Fibroblast of villous mesenchyme (primary cell): Measurements from ENCODE around the gene NDFIP1. TPM values are rescaled to one million over a fixed set of nuclear protein-coding genes. Genes with fewer than 3 reads are reported as not detected.
"Not testable (repeated sequence)": the region's sequence is repeated elsewhere in the genome, so short reads cannot be mapped to it uniquely, and the experiment has no call there.

Source experiments
- DNase-seq: peaks from one replicate; pipeline ENCODE4 v3.0.0-alpha.2; 2010; ENCODE audit warnings: low read depth
- H3K4me3 ChIP-seq: 2 replicates; pipeline ENCODE4 v1.5.1; 2011; ENCODE audit warnings: low read depth, mild to moderate bottlenecking, low read length
- total RNA-seq: library from RNA; depleted of rRNA; stranded (reverse); fragments of >200 nt; gene quantifications from 2 replicates; pipeline ENCODE4 v1.2.3, GENCODE V29; 2012
- TF ChIP-seq, protein P1 (sequence below): IDR thresholded peaks from 2 replicates; pipeline ENCODE4 v1.5.1; 2012; ENCODE audit warnings: low read depth, mild to moderate bottlenecking, low read length; ENCODE audit not compliant: insufficient read depth

Gene NDFIP1
- total RNA-seq, 1 donor, result 92.0 TPM

DNA sequence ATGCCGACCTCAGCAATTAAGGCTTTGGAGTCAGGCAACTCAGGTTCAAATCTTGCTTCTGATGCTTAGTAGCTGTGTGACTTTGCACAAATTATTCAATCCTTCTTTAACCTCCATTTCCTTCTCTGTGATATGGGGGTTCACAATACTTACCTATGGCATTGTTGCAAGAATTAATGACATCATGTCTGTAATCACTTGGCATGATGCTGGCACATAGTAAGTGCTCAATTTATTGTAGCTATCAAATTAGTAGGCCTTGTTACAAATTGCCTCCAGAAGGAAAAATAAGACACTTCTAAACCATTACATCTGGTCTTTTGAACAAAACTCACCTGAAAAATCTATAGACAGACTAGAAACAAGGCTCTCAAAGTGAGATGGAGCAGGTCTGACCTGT lies 29.9 kb upstream of the NDFIP1 start:
- H3K4me3 ChIP-seq, result no peak overlapping the region
- TF ChIP-seq, protein P1, sequence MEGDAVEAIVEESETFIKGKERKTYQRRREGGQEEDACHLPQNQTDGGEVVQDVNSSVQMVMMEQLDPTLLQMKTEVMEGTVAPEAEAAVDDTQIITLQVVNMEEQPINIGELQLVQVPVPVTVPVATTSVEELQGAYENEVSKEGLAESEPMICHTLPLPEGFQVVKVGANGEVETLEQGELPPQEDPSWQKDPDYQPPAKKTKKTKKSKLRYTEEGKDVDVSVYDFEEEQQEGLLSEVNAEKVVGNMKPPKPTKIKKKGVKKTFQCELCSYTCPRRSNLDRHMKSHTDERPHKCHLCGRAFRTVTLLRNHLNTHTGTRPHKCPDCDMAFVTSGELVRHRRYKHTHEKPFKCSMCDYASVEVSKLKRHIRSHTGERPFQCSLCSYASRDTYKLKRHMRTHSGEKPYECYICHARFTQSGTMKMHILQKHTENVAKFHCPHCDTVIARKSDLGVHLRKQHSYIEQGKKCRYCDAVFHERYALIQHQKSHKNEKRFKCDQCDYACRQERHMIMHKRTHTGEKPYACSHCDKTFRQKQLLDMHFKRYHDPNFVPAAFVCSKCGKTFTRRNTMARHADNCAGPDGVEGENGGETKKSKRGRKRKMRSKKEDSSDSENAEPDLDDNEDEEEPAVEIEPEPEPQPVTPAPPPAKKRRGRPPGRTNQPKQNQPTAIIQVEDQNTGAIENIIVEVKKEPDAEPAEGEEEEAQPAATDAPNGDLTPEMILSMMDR, result no peak
- DNase-seq, result no peak

DNA sequence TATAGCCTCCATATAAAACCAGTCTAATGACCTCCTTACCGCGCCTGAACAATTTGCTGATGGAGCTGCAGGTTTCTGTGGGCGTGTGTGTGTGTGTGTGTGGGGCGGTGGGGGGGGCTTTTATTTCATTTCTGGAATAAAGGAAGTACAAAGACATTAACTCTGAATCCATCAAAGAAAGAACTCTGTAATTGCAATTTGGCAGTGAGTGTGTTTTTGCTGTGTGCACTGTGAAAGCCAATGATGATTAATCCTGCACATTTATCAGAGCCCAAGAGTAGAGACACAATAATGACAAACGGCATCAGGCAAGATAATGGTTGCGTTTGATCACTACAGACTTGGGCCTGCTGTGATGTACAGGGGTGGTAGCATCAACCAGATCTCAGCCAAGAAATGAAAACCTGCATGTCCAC lies 29.3 kb upstream of the NDFIP1 start:
- DNase-seq, result no peak
- H3K4me3 ChIP-seq, result no peak overlapping the region
- TF ChIP-seq, protein P1, result no peak

DNA sequence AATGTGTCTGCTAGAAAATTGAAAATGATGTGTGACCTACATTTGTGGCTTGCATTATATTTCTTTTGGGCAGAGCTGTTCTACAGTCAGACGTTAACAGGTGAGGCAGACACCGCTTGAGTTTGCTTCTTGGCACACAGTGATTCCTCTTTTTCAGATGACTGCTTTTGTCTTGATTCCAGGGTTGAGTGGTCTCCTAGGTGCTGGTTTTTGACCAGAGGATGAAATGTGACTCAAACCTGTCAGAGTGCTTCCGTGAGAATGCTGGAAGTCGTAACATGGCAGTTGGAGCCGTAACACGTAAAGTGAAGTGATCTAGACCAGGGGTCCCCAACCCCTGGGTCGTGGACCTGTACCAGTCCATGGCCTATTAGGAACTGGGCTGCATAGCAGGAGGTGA lies 28.3 kb upstream of the NDFIP1 start:
- no peak overlapping the region for H3K4me3 ChIP-seq
- TF ChIP-seq, protein P1, result no peak
- DNase-seq, result no peak

DNA sequence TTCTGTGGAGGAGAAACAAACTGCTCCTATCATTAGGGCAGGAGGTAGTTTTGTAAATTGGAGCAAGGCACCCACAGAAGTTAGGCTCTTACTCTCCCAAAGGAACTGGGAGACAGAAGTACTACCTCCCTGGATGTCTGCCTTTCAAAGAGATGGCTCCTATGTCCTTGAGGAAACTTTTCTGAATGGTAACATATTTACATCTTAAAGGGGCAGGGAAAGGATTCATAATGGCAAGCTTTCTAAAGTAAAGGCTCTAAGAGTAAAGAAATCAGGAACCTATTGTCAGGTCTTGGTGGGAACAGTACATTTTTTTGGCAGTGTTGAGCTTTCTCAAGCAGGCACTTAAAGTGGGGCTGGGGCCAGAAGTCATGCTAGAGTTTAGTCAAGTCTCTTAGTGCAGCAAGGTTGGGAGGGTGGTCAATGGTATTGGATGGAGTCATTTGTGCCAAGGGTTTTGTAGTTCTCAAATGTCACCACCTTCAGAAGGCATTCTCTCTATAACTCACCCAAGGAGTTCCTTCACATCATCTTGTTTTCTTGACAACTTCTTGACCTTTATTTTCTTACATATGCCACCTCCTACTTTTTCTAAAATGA lies 26.3 kb upstream of the NDFIP1 start:
- TF ChIP-seq, protein P1, result no peak
- no peak for DNase-seq
- no peak overlapping the region for H3K4me3 ChIP-seq

DNA sequence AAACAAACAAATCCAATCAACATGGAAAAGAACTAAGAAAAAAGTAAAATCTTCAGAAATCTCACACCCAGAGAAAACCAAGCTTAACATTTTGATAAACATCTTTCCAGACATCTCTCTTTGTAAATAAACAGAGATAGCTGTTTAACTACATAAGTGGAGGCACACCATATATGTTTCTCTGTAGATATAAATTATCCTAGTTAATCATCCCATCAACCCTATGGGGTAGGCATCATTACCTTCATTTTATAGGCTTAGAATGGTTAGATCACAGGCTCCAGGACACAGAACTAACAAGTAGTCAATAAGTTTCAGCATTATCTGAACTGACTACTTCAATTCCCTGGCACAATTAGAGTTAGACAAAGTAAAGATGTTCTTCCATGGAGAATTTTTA lies 22.4 kb upstream of the NDFIP1 start:
- DNase-seq, result no peak
- H3K4me3 ChIP-seq, result no peak overlapping the region
- TF ChIP-seq, protein P1, result no peak

DNA sequence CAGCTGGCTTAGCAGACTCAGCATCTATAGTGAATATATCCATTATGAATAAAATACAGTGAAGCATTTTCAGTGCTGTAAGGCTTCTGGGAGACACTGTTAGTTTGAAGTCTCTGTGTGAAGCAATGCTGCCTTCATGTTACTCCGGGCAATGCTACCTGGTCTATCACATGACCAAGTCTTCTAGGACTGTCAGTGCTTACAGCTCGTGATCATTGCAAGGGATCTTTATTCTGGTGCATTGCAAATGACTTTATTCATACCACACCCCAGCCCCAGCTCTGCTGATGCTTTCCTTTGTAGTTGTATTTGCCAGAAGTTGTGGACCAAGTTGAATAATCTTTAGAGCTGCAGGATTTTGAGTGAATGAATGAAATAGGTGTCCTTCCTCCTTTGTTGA lies 21.9 kb upstream of the NDFIP1 start:
- no peak for DNase-seq
- no peak overlapping the region for H3K4me3 ChIP-seq
- TF ChIP-seq, protein P1, result no peak

DNA sequence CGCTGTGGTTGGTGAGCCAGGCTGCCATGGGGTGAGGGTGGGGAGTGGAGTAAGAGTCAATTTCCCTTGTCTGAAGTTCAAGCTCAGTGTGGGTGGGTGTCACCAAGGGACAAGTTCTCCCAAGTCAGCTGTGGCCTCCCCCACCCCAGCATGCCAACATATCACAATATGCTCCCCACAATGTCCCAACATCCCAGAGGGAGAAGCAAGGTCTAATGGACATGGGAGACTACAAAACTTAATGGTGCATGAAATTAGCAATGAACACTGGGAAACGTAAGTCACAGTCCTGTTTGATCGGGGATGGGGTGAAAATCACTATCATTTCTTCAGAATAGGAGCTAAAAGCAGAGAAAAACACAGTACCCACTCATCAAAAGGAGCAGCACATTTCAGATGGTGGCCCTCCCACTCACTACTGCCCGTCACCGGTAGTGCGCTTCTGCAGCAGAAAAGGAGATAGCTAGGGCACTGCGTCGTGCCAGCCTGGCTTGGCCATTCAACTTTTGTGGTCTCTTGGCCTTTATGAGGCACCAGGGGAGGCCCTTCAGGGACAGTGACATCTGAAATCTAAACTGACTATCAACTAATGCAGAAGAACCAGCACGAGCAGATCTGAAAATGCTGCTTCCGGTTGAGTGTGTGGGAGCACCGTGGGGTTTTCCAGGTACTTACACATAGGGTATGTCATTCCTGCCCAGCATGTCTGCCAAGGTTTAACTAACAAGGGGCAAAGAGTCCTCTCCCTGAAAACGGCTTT lies 20.5 kb upstream of the NDFIP1 start:
- no peak for DNase-seq
- no peak overlapping the region for H3K4me3 ChIP-seq
- TF ChIP-seq, protein P1, result no peak

DNA sequence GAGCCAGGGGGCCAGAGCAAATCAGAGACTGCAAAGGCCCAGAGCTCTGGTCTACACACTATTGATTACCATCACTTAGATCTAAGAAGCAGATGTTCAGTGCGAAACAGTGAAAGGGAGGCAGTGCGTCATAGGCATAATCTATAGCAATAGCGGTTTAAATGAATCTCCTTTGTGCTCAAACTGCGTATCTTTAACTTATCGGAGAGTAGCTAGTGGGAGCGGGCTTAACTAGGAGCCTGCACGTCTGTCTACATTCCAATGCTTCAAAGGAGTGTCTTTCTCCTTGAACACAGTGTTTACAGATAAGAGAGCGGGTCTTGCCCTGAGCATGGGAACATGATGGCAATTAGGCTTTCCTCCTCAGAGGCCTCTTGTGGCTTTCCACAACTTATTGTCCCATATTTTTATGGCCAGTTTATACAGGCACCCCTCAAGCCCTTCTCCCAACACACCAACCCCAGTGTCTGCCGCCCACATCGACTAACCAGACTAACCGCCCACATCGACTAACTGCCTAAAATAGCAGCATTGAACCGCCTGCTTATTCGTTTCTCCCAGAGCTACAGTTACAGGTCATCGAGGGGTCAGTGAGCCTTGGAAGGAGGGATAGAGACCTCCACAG lies 19.6 kb upstream of the NDFIP1 start:
- not testable (repeated sequence) for DNase-seq, H3K4me3 ChIP-seq
